HG03460 (cell line): ENCODE results near the gene DCAF5.
"Not testable (repeated sequence)": the region's sequence is repeated elsewhere in the genome, so short reads cannot be mapped to it uniquely, and the experiment has no call there.

ENCODE experiments used
- ATAC-seq: cut with Tn5 transposase; IDR thresholded peaks from one replicate; pipeline ENCODE4 v1.9.1; 2021; ENCODE audit not compliant: unreplicated experiment

DCAF5 gene

DNA sequence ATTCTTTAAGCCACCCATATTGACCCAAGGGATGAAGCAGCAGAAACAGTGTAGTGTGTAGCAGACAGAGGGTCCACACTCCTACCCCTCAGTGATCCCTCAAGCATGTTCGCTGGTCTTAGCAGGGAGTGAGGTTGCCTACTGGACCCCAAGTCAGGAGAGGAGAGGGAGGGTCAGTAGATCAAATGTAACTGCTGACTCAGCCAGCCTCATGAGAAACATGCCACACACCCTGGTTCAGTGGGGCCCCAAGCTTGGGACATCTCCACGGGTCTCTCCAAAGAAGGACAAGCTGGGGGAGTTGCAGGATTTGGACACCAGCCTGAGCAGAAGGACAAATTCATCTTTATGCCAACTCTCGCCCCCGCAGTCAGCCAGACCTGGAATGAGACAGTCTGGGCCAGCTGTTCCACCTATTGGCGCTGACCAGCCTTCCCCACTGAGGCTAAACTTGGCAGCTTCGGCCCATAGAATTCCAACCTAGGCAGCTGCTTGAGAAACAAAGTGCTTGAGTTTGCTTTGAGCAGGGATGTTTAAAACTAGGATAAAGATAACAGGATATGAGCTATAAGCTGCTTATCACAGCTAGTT is 107.9 kb downstream of the DCAF5 start:
- no peak for ATAC-seq

DNA sequence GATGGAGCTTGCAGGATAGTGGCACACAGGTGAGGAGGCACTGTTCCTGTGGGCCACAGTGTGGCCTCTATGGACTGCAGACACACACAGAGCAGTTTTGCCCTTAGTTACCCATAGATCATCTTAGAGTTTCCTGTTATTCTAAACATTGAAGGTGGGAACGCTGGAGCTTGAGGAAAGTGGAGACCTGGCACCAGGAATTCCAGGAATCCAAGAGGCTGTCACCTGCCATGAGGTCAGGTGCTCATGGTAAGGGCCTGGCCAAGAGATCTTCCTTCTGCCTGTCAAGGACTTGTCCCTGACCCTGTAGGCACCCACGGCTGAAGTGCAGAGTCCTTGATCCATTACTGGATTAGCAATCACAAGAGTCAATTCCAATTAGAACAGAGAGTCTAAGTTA is 108.6 kb downstream of the DCAF5 start:
- ATAC-seq: no peak

DNA sequence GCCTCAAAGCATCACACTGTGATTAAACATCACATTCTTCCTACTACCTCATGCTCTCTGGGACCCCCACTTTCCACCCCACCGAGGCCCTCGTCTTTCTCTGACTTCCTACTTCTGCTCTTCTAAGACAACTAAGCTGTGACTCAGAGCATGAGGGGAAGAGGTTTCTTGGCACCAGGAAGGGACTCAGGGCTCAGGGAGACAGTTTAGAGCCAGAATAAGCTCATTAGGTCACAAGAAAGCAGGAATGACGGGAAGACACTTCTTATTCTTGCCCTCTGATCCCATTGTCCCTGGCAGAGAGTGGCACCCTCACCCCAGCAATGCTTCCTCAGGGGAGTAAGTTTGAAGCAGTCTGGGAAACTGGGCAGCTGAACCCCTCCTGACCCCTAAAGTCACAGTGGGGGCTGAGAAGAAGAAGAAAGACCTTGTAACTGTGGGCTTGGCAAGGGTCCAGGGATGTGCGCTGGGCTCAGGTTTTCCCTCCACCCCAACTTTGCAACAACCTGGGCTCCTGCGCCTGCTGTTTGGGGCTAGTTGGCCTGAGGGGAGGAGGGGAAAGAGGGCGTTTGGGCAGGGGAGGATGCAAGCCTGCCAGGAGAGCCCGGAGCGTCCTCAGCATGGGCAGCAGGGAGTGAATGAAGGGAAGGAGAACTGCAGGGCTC is 109.2 kb downstream of the DCAF5 start:
- ATAC-seq: no peak

DNA sequence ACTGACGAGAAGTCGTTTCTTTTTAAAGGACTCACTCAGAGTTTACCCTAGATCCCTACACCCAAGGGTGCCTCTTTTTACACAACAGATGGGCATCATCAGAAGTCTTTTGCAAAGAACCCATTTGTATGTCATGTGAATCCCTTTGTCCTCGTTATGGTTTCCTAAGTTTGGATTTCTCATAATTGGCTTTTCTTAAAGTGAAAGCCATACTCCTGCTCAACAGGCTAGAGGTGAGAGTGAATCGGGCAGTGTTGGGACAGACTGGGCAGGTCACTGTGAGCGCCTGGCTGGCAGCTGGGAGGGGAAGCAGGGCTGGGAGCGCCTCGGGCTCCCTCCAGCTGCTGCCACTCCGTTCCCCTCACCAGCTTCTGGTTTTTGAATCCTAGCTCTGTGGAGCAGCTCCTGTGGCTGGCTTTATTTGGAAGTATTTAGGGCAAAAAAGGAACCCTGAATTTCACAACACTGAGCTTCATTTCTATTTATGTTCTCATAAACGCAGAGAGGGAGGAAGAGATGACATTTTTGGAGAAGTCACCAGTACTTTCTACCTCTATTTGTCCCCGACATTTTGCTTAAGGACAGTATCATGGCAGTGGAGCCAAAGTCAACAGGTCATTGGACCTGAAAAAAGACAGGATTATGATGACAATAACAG is 110.0 kb downstream of the DCAF5 start:
- no peak for ATAC-seq

DNA sequence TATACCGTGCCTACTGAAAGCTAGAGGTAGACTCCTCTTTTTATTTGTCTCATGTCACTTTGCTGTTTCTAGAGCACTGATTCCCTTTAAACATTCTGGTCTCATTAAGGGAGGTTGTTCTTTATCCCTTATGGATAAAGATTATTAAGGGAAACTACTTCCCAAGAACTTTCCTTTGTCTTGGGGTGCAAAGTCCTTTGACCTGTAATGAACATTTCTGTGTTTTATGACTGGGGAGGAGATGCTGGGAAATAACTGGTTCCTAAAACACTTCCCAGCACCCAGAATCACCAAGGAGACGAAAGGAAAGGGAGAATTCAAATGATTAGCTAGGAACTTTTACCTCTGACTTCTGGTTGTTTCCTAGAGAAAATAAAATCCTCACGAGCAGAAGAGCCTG is 110.6 kb downstream of the DCAF5 start:
- ATAC-seq: no peak

DNA sequence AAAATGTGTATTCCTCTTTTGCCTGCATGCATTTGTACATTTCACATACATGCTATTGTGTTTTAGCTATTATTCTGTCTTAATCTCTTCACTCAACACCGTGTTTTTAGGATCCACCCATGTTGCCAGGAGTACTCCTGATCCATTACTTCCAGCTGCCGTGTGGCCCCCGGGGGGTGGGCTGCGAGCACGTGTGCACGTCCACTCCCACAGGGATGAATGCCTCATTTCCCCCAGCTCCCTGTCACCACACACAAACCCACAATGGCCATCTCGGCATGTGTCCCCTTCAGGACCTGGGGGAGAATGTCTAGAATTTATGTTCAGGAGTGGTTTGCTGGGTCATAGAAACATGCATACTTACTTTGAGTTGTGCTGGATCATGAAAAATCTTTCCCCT is 111.1 kb downstream of the DCAF5 start:
- no peak for ATAC-seq

DNA sequence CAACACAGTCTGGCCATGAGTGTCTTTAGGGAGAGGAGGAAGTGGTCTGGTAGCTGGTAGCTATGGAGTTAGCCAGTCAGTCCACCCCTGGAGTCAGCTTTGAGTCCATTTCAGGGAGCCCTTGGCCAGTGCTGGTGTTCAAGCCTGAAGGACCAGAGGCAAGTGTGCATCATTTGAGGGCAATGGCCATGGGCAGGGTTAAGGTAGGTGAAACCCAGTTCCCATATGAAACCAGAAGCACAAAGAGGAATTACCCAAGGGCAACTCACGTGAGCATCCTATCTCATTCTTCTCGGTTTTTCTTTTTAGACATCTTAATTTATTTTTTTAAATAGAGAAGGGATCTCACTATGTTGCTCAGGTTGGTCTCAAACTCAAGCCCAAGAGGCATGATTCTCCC is 112.6 kb downstream of the DCAF5 start:
- no peak for ATAC-seq

DNA sequence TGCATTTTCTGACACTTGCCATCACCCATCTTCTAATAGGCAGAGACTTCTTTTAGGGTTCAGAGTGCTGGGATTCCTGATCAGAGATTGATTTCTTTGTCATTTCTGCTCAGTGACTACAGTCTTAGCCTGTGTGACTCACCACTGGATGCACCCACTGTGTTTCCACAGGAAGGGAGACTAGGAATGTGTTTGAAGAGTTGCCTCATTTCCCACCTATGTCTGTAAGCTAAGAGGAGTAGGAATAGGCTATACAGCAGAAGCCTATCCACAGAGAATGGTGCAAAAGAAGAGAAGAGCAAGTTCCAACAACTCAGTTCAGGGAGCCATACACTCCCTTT is 113.7 kb downstream of the DCAF5 start:
- no peak for ATAC-seq

DNA sequence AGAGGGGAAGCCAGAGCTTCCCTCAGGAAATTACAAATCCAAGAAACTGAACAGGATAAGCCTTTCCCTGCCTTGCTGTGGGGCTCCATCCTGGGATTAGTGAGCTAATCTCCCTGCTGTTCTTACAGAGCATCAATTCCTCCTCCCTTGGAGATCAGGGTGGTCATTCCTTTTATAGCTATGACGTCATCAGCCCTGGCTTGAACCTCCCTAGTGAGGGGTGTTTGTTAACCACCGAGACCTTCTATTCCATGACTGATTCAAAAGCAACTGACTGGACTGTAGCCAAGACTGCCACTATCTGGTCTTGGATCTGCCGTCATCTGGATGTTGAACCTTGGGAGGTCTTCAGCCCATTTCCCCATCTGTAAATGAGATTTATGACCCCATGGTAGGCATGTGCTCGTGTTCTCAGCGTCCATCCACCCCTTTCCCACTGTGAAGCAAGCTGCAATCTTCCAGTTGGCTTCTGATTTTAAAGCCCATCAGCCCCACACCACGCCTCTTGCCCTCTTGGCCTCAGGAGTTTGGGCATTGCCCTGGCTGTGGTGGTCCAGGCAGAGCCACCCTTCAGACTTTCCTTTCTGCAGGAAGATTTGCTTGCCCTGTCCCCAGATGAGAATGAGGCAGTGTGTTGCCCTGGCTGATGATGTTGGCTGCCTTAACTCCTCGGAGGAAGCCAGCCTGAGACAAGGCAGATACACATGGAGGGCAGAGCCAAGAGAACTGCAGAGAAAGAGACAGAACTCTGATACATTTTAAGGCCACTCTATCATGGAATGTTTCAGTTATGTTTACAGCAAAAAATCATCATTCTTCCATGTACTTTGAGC is 114.2 kb downstream of the DCAF5 start:
- no peak for ATAC-seq

DNA sequence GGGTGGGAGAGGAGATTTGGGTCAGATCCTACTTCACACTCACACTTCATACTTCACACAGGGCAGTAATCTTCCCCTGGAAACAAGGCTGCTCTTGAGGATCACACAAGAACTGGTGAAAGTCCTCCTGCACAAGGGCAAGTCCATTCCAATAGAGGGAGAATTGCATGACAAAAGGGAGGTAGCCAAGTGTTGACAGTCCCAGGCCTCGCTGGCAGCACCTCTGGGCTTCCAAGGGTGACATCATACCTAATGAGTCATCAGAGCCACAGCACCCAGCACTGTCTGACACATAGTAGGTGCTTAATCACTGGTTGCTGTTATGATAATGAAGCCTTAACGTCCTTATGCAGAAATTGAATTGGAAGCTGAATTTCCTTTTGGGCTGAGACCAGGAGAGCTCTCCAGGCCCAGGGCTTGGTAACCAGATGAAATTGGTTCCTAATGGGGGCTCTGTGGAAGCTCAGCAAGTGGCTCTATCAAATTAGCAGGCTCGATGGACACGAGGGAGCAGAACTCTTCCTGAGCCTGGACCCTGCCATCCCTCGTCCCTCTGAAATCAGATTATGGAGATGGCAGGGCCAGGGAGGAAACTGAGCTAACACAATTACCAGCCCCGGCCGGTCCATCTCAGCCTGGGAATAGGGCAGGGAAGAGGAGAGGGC is 115.0 kb downstream of the DCAF5 start:
- no peak for ATAC-seq

DNA sequence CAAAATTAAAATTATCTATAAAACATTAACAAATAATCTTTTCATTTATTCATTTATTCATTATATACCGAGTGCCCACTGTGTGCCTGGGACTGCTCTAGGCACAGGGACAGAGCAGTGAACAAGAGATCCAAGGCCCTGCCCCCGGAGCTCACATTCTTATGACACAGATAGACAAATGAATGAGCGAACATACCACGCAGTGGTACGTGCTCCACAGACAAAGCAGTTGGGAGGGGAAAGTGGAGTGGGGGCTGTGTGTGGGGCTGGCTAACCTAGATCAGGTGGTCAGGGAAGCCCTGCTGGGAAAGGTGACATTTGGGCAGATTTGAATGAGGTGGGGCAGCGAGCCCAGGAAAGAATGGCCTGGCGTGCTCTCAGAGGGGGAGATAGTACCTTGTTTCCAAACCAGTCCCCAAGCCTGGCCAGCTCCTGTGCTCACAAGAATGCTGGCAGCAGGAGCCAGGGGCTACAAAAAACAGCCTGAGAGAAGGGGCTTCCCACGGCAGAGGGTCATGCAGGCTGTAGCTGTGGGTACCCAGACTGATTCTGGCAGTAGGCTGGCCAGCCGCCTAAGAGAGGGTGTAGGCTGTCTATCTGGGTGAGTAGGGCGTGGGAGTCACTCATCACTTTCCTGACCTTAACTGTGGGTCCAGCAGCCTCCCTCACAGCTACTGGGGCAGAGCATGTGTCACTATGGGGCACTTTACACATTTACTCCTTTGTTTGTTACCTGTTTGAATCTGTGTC is 116.0 kb downstream of the DCAF5 start:
- ATAC-seq: no peak

DNA sequence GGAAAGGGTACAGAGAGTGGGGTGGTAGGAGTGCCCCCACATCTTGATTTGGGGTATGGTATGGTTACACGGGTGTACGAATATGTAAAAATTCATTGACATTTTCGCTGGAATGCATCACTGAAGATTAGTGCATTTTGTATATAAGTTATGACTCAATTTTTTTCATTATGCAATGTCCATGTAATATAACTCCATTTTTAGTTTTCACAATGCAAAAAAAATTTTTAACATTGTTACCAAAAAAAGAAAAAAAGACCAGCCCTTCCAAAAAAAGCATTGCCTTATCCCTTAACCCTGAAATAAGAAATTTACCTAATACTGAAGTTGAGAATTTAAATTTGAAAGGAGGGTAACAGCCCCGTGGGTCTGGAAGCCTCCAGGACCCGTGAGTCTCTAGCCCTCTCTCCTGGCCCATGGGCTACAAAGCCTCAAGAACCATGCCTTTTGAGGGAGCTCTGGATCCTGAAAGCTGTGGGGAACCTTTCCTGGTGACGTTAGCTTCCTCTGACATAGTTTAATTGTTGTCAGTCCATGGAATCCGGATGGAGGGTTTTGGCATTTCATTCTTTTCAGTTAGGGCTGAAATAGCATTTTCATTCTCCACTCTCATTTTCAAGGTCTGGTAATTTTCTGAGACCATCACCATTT is 118.2 kb downstream of the DCAF5 start:
- ATAC-seq: no peak

DNA sequence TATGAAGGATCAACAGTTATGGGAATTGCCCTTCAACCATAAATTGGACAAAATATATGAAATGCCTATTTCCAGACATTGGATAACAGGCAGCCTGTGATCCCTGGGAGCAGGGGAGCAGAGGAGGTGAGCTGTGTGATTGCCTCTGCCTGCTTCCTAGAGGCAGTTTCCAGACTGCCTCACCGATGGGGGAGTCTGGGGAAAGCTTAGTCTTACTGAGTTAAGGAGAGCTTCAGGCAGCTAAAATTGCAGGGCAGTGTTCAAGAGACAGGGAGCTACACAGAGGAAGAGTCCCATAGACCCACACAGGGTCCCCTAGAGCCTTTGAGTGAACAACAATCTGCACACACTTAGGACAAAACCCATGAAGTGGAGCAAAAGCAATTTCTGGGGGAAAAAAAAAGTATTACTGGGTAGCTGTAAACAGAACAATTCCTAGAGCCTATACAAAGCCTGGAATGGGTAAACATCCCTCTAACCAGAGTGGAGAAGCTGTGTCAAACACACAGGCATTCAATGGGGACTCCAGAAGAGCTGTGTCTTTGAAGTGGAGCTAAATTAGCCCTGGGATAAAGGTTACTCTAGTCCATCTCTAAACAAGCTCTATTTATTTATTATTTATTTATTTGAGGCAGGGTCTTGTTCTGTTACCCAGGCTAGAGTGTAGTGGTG is 125.5 kb downstream of the DCAF5 start:
- no peak for ATAC-seq

DNA sequence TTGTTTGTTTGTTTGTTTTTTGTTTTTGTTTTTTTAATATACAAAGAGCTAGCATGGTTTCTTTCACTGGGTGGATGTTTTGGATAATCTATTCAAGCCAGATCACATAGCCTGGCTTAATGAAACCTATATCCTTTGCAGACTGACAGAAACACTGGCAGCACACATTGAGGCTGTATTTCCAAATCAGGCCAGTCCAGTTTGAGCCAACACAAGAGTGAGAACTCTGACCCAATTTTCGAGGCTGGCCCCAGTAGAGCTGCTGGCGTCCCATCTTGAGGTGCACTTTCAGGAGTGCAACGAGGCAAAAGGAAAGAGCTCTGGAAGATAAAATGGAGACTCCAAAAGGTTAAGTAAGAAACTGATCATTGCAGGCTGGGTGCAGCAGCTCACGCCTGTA is 129.9 kb downstream of the DCAF5 start:
- ATAC-seq: no peak

DNA sequence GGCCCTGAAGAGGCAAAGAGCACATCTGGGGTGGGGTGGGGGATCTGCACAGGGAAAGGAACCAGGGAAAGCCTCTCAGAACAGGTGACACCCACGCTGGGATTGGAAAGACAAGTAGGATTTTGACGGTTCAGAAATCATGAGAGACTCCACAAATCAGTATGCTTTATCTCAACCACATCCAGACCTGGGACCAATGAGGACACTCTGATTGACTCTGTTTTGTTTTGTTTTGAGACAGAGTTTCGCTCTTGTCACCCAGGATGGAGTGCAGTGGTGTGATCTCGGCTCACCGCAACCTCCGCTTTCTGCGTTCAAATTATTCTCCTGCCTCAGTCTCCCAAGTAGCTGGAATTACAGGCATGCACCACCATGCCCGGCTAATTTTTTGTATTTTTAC is 130.8 kb downstream of the DCAF5 start:
- ATAC-seq: not testable (repeated sequence)

DNA sequence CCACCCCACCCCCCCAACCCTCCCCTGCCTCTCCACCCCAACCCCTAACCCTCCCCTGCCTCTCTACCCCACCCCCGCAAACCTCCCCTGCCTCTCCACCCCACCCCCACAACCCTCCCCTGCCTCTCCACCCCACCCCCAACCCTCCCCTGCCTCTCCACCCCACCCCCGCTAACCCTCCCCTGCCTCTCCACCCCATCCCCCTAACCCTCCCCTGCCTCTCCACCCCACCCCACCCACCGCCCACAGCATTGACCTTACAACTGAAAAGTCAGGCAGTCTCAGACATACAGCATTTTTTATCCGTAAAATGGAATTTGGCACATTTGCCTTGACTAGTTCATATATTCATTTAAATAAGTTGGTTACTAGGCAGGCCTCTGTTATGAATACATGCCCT is 135.2 kb downstream of the DCAF5 start:
- ATAC-seq: no peak

DNA sequence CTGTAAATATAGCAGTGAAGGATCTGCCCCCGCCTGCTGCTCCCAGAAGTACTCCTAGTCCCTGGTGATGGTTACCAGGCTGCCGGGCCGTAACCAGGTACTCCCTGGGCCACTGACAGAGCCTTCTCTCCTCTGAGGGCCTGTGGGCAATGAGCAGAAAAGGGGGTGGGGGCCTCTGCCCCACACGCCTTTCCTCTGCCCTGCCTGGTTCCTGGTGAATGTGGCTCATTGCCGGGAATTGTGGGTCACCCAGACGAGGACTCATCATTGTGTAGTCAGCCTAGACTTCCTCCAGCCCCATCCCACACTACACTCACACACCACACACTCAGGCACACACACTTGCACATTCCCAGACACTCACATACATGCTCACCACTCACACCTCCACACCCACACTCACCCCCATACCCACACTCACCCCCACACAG is 138.1 kb downstream of the DCAF5 start:
- no peak for ATAC-seq

DNA sequence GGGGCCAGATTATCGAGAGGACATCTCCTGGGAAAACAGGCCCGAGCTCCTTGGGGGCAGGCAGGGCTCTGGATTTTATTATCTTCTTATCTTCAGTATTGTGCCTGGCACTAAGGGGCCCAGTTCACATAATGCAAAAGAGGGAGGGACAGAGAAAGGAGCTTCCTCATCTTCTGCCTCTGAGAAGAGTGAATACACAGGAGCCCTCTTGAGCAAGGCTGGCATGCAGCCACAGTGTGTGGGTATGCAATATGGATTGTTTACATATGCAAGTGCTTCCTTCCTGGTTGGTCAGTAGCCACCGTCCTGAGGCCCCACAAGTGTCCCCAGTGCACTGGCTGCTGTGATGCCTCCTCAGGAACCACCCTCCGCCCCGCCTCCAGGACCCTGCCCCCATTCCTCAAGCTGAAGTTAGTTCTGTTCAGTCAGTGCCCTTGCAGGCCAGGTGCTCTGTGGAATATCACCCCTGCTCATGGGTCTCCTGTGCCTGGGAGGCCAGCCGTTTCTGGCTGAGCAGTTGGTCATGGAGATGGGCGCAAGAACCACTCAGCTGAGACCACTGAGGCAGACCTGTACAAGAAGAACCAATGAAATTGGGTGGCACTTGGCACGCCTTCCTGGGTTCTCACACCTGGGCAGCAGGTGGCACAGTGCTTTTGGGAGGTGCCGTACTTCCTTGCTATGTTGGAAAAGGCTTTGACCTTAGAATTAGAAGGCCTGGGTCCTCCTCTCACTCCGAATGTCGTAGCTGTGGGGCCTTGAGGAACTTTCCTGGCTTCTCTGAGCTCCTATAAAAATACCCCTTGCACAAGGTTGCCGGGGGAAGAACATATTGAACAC is 138.8 kb downstream of the DCAF5 start:
- ATAC-seq: no peak
